Kidney (tissue), 14 donors: ENCODE data around the gene RGL1. TPM values are rescaled to one million over a fixed set of nuclear protein-coding genes. Genes with fewer than 3 reads are reported as not detected.

Source experiments
- DNase-seq, 5 donors: peaks; one replicate each; pipeline ENCODE4 v3.0.0-alpha.2; 2013 to 2020
- FAIRE-seq: peaks from 2 replicates; lab custom pipeline; 2012; peaks lifted over from hg19 to GRCh38; lab: Jason Lieb, UNC
- H3K27ac ChIP-seq, 2 donors: one replicate each; pipeline ENCODE4 v1.7.0; 2013; ENCODE audit warnings: low read depth in 2 of 2, low read length in 2 of 2, inconsistent platforms in 1 of 2
- H3K27me3 ChIP-seq: one replicate; pipeline ENCODE4 v1.7.1; 2013; ENCODE audit warnings: low read length, inconsistent platforms; ENCODE audit not compliant: control insufficient read depth, insufficient read depth
- H3K36me3 ChIP-seq, 3 donors: one replicate each; pipeline versions ENCODE4 v1.7.0 to v1.7.1; 2013; ENCODE audit warnings: low read length in 3 of 3, control low read depth in 1 of 3, inconsistent platforms in 1 of 3; ENCODE audit not compliant: insufficient read depth in 3 of 3, control insufficient read depth in 2 of 3
- H3K4me1 ChIP-seq, 3 donors: one replicate each; pipeline versions ENCODE4 v1.7.0 to v1.7.1; 2013; ENCODE audit warnings: low read length in 3 of 3, inconsistent platforms in 1 of 3, low read depth in 1 of 3; ENCODE audit not compliant: control insufficient read depth in 2 of 3, insufficient read depth in 2 of 3
- H3K4me3 ChIP-seq, 3 donors: one replicate each; pipeline versions ENCODE4 v1.7.0 to v1.8.1; 2013; ENCODE audit warnings: low read length in 3 of 3, control low read depth in 1 of 3, inconsistent platforms in 1 of 3
- H3K9ac ChIP-seq, 3 donors: one replicate each; pipeline versions ENCODE4 v1.7.0 to v1.7.1; 2013; ENCODE audit warnings: low read length in 3 of 3, control low read depth in 1 of 3, inconsistent platforms in 1 of 3
- H3K9me3 ChIP-seq, 3 donors: one replicate each; pipeline versions ENCODE4 v1.7.0 to v1.7.1; 2013; ENCODE audit warnings: low read length in 3 of 3, control low read depth in 1 of 3, inconsistent platforms in 1 of 3; ENCODE audit not compliant: control insufficient read depth in 2 of 3, insufficient read depth in 1 of 3
- intact Hi-C: fragments of 100-400 bp; cut with DNase I; formaldehyde crosslinking; loops from one replicate; pipeline ENCODE4 v1.11.1; 2022
- polyA plus RNA-seq: library from polyadenylated mRNA; stranded (reverse); fragments of 350-450 nt; fragmentation: Illumina TruSeq; extraction: RNeasy Lipid Tissue Mini Kit (QIAGEN cat#74804); gene quantifications from one replicate; pipeline ENCODE4 v1.2.3, GENCODE V29; 2014; ENCODE audit warnings: low read depth, low replicate concordance; ENCODE audit not compliant: insufficient read depth
- total RNA-seq: library from RNA; stranded (reverse); fragmentation: NEBNext Ultra II Directional; extraction: Animal tissue kit (Norgen Biotek cat#: 25700); gene quantifications from one replicate; pipeline ENCODE4 v1.2.1, GENCODE V29; 2021
- TF ChIP-seq, protein P1 (sequence below): IDR thresholded peaks from 3 replicates; pipeline ENCODE4 v1.5.1; 2012; ENCODE audit warnings: mild to moderate bottlenecking, moderate library complexity, borderline replicate concordance; ENCODE audit not compliant: insufficient read depth; ENCODE audit errors: extremely low read depth
- donor health status: control.
- donor health status: control.
- donor health status: control.
- donor health status: control.
- donor health status: control.
- donor health status: DM: yes; HTN: yes; CAD: no.
- donor health status: Normal renal cell carcinoma (clear cell type).

RGL1 gene
- total and polyA plus RNA-seq, 2 donors from 2014 or later, result 17.3 to 30.7 TPM

DNA sequence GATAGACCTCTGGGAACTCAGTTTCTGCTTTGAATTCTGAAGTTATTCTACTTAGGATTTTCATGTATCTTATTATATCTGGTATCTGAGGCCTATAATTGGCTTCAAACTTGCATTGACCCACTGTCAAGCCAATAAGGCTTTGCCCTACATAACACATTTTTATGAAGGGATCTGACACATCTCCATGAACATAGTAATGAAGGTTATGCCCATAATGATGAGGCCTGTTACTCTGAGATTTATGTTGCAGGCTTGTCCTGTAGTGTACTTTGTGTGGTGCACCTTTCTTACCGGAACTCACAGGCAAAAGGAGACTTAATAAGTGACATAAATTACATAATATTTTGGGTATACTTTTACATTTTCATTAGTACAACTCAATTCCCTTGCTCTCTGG lies 14.1 kb downstream of the RGL1 start:
- no peak for DNase-seq
- TF ChIP-seq, protein P1, sequence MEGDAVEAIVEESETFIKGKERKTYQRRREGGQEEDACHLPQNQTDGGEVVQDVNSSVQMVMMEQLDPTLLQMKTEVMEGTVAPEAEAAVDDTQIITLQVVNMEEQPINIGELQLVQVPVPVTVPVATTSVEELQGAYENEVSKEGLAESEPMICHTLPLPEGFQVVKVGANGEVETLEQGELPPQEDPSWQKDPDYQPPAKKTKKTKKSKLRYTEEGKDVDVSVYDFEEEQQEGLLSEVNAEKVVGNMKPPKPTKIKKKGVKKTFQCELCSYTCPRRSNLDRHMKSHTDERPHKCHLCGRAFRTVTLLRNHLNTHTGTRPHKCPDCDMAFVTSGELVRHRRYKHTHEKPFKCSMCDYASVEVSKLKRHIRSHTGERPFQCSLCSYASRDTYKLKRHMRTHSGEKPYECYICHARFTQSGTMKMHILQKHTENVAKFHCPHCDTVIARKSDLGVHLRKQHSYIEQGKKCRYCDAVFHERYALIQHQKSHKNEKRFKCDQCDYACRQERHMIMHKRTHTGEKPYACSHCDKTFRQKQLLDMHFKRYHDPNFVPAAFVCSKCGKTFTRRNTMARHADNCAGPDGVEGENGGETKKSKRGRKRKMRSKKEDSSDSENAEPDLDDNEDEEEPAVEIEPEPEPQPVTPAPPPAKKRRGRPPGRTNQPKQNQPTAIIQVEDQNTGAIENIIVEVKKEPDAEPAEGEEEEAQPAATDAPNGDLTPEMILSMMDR, result no peak
- Histone ChIP-seq H3K27ac (no peak overlapping the region), H3K9ac (no peak overlapping the region), H3K36me3 (no peaks in the 10 kb centered on the region), H3K9me3 (no peaks in the 10 kb centered on the region), H3K27me3 (no peaks in the 10 kb centered on the region), H3K4me3 (no peak overlapping the region), H3K4me1 (peaks cover 2 to 33% (median 17%) of the 10 kb centered on the region in 3 donors)
- FAIRE-seq, result no peak
- intact Hi-C loops, result no loop called here

DNA sequence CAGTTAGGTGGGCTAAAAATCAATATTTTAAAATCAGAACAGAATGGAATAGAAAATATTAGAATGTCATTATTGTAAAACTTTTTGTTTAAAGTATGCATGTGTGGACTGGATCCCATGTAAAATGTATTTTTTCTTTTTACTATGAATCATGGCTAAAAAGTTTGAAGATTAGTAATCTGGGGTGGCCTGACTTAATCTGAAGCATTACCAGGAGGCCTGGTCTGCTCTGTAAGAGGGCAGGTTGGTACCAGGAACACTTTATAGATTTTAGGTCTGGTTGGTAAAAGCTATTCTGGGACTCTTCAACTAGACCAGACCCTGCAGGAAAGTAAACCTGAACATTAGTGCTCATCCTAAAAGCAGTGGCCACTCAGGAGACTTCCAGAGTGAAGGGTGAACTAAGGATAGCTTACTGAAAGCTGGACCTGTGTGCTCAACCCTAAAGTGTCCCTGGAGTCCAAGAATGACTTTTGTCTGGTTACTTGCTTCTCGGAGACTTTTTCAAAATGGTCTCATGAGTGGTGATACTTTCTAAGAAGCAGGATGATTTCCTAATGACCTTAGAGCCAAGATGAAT lies 16.5 kb downstream of the RGL1 start:
- Histone ChIP-seq H3K27ac (peak overlapping the region in 1 of 2 donors; percentile 34), H3K27me3 (no peaks in the 10 kb centered on the region), H3K9ac (no peak overlapping the region), H3K9me3 (no peaks in the 10 kb centered on the region), H3K4me3 (no peak overlapping the region), H3K36me3 (no peaks in the 10 kb centered on the region), H3K4me1 (peaks cover 0 to 19% (median 17%) of the 10 kb centered on the region in 3 donors)
- intact Hi-C loops, result no loop called here
- TF ChIP-seq, protein P1, result no peak
- DNase-seq (no peak), FAIRE-seq (no peak)

DNA sequence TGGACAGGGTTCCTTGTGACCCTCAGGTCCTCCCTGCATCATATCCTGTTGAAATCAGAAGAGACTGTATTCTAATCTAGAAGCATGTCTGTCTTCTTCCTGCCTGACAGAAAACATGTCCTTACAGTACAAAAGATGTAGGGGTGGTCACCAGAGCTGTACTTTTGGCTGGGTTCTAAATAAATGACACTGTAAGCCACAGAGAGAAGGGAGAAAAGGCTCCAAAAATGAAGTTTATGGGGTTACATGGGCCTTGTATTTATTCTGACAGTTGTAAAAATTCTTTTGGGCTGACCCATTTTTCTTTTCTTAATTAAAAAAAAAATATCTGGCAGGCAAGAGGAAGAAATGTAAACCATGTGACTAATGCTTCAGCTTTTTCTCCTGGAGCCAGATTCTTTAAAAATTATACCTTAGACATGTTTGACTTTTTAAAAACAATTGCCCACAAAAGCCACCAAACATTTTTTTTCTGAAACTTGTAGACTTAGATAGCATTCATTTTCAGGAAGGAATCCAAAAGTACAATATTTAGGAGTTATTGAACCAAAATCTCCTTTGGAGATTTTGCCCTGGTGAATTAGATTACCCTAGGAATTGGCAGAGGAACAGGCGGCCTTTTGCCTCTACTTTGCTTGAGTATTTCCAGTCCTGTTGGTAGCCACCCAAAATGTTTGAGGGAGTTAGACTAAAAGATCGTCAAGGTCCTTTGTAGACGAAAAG lies 17.1 kb downstream of the RGL1 start:
- H3K4me1 ChIP-seq, result peaks cover 0 to 15% (median 15%) of the 10 kb centered on the region in 3 donors
- intact Hi-C loops, result no loop called here
- DNase-seq (no peak), FAIRE-seq (no peak)
- H3K27ac ChIP-seq, result peak overlapping the region; percentile 5 to 34
- H3K27me3 ChIP-seq, result no peaks in the 10 kb centered on the region
- TF ChIP-seq, protein P1, result no peak
- H3K4me3 ChIP-seq, result peak overlapping the region in 1 of 3 donors; percentile 7
- H3K36me3 ChIP-seq, result no peaks in the 10 kb centered on the region
- H3K9ac ChIP-seq, result no peak overlapping the region
- H3K9me3 ChIP-seq, result no peaks in the 10 kb centered on the region
